K562 (cell line): ENCODE results near the gene LAMA3.

Experiments used
- GABPA ChIP-seq: fragments of 200-800 bp; sonication (Bioruptor generic); conservative IDR thresholded peaks from 2 replicates; pipeline ENCODE4 v1.6.1; 2016; ENCODE audit warnings: low read depth, missing genetic modification characterization, missing compliant biosample characterization
- KAT2B ChIP-seq: IDR thresholded peaks from one replicate; pipeline ENCODE4 v1.6.1; 2012; ENCODE audit warnings: low read depth, mild to moderate bottlenecking, control low read depth, inconsistent platforms, low read length, moderate library complexity
- ZBTB2 ChIP-seq: fragments of 450-650 bp; IDR thresholded peaks from 2 replicates; pipeline ENCODE4 v1.6.1; 2016; ENCODE audit warnings: antibody characterized with exemption

- TF ChIP-seq ZBTB2 (no peak), KAT2B (no peak), GABPA (tag) (no peak)
Measured at GRCh38 chr18:23812546-23813440, 123.5 kb downstream of the LAMA3 start.
